Ureter (tissue), 1 donor: ENCODE measurements around the gene MED10. TPM values are rescaled to one million over a fixed set of nuclear protein-coding genes. Genes with fewer than 3 reads are reported as not detected.

Experiments
- DNase-seq: peaks from one replicate; pipeline ENCODE4 v3.0.0-alpha.2; 2020; ENCODE audit warnings: low spot score
- total RNA-seq: library from RNA; stranded (reverse); gene quantifications from one replicate; pipeline ENCODE4 v1.2.4, GENCODE V29; 2023
- donor health status: DM: yes; HTN: yes; CAD: no.

The MED10 gene
- total RNA-seq, 1 donor from 2014 or later: 36.5 TPM

DNA sequence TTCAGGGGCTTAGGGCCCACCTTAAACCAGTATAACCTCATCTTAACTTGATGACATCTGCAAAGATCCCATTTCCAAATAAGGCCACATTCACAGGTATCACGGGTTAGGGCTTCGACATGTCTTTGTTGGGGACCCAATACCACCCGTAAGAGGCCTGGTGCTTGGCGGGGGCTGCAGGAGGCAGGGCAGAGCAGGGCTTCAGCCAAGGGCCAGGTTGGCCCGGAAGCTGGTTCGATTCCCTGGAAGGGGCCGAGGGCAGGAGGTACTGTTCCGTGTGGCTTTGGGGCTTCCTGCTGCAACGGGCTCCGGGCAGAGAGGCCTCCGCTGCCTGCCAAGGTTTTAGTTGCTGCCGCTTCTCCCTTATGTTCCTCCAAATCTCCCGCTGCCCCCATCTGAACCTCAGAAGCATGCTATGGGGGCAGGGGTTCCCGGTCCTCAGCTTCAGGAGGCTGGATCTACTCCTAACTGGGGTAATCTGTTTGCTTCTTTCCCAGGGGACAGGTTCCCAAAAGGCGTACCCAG is 29.8 kb downstream of the MED10 start:
- no peak for DNase-seq

DNA sequence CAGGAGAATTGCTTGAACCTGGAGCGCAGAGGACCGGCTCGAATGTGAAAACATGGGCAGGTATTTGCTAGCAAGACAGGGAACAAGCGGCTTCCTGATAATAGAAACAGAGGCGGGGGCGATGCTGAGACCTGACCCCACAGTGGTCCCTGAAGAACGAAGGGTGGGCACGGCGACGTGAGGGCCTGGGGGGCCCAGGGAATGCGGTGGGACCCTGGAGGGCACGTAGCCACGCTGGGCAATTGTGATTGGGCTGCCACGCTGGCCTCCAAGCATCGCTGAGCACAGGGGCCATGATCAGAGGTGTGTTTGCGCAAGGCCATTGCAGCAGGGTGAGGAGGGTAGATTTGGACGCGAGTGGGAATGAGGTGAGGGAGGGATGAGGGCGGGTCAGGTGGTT is 30.7 kb downstream of the MED10 start:
- no peak for DNase-seq

DNA sequence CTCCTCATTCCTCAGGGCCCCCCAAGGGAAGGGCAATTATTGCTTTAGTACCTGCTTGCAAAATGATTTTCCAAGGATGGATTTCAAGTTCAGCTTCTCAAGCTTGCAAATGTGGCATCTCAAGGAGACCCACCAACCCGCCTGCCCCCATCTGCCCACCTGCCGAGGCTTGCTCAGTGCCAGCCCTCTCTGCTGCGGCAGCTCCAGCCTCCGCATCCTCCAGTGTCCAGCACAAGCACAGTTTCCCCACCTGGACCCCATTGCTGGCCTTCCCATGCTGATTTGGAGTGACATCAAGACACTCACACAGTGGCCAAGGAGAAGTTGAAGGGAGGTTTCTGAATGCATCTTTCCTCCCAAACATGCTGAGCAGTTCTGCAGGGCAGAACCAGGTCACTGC is 31.2 kb downstream of the MED10 start:
- no peak for DNase-seq

DNA sequence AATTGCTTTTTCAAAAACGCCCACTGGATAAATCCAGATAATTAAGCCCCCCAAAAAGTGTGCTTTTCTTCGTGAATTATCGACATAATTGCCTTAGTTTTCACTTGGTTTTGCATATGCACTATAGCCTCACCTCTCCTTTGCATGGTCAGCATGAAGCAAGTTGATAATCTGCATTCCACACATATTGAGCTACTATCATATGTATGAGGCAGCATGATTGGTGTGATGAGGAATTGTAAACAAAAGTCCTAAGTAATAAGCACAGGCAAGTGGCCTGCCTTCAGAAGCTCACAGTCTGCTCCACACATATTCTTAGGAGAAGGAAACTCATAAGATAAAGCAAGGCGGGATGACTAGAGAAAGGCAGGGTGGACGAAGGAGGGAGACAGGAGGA is 33.8 kb downstream of the MED10 start:
- no peak for DNase-seq

DNA sequence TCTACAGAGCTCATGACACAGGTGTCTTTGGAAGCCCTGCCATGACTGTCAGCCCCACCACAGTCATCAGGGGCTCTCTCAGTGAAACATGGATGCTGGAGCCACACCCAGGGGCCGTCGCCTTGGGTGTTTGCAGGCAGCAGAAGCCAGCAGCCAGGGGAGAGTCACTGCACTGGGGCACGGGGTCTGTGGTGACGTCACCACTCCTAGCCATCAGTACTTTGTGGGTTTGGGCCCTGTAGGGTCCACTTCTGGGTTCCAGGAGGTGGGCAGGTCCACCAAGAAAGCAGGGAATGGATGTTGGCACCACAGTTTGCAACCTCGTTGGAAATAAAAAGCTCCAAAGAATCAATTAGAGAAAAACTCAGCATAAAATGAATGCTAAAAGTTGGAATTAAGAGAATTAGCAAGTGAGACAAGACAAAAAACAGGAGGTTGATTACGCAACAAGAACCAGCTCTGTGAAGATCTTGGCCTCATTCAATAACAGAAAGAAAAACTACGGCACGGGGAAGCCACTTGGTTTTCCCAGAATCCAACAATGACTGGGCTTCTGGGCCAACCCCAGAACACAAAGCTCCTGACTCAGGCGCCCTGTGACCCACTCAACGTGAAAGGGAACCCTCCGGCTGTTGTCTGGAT is 34.3 kb downstream of the MED10 start:
- DNase-seq: no peak

DNA sequence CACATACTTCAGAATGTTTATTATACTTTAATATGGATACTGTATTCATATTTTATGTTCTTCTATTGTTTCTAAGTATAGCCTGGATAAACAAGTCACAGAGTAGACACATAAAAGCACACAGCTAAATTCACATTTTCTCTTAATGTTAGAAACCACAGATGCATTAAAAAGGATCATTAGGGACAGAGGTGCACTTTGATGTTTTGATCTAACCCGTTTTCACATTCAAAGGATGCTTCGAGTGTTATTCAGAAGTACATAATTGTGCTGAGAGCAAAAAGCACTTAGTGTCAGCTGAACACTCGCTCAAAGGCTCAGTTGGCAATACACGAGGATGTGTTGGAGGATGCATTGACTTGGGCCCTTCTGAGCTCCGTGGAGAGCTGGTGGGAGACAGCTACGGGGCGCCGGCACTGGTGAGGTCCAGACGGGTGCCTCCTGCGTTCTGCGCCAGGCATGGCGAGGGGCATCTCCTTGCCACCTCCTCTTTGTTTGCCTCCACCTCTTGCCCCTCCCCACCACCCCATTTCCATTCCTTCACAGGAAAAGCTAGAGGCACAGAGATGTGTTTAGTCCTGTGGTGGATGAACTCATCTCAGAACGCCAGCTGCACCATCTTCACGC is 35.5 kb downstream of the MED10 start:
- no peak for DNase-seq

DNA sequence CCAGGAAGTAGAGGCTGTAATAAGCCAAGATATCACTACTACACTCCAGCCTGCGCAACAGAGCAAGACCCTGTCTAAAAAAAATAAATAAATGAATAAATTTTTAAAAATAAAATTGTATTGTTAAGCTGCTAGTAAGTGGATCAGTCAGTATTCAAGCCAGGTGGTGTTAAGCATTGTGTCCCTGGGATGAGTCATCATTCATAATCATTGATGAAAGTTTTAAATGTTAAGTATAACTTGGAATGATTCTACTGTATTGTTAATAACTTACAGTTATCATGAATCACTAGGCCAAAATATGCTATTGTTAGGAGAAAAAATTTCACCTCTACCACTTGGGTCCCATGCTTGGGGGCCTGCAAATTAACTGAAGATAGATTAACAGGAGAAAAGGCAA is 38.2 kb downstream of the MED10 start:
- DNase-seq: no peak

DNA sequence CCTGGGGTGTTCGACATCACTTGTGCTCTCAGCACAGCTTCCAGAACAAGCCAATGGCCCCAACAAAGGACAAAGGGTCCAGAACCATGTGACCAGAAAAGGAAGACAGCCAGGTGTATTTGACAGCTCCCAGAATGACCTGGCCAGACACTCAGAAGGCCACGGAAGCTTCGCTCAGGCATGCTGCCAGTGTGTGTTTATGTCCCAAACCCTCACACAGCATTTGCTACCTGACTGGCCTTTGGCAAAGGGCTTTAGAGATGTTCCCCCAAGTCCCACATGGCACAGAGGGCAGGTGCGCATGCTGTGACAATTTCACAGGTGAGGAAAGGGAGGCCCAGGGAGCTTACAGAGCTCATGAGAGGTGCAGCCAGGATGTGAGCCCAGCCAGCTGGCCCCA is 39.5 kb downstream of the MED10 start:
- DNase-seq: no peak

DNA sequence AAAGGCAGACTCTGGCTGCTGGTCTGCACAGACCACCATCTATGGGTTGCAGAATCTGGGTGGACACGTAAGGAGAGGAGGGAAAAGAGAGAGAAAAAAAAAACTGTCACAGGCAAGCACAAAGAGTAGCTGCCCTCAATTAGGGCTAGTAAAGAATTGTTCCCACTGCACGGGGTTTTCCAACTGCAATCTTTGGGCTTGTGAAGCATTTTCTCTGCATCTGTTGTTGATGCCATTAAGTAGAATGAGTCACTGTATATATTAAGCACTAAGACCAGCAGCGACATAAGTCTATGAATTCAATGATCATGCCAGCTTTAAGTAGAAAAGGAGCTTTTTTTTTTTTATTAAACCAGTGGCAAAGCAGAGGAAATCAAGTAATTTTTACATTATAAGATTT is 40.2 kb downstream of the MED10 start:
- DNase-seq: no peak

DNA sequence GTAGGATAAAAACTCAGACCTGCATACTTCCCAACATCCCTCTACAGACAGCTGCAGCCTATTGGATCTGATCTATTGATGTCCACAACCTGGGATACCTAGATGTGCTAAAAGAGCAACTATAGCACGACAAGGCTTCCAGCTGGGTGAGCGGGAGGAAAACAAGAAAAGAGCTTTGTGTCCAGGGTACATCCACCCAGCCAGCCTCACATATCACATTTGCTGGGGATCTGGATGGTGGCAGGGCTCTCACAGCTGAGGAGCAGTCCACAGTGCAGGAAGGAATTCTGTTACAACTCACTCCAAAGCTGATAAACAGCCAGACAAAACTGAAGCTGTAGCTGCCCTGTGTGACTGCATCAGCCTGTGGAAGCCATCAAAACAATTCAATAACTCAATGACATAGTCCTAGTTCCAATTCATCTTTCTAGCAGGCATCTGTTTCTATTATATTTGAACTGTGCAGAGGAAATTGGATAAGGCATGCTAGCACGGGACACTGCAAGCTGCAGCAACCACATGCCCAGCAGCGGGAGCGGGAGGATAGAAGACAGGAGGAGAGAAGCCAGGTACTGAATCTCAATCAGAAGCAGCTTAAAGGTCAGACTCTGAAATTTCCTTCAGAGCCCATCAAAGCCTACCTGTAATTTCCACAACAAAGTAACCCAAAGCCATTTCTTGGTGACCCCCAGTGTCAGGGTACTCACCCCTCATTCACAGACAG is 45.0 kb downstream of the MED10 start:
- no peak for DNase-seq

DNA sequence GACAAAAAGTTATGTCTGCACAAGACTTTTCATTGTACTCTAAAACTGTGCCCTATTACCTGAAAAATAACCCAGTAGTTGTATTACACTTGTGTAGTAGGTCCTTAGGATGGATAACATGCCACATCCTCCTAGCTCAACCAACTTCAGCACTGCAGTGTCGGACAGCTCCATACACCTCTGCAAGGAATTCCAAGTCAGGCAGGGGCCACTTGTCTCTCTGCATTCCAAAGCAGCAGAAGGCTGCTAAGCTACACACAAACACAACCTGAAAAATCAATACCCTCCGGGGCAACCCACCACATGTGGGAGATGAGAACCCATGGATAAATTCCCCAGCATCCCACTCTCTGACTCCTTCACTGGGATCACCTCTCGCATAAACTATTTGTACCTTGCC is 50.2 kb downstream of the MED10 start:
- no peak for DNase-seq

DNA sequence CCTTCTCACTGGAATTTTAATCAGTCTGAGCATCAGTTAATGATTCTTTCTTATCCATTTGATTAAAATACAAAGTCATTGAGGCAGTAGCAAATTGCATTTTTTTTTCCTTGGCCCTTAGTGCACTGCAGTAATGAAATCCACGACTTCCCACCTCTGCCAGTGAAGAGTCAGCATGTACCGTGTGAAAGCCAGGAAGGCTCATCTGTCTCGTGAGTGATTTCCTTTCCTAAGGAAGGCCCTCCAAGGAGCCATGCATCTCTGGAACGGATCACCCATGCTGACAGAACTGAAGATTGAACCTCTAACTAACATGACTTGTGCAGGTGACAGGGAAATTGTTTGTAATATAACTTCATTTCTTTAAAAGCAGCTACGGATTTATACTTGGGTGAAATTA is 51.6 kb downstream of the MED10 start:
- DNase-seq: no peak

DNA sequence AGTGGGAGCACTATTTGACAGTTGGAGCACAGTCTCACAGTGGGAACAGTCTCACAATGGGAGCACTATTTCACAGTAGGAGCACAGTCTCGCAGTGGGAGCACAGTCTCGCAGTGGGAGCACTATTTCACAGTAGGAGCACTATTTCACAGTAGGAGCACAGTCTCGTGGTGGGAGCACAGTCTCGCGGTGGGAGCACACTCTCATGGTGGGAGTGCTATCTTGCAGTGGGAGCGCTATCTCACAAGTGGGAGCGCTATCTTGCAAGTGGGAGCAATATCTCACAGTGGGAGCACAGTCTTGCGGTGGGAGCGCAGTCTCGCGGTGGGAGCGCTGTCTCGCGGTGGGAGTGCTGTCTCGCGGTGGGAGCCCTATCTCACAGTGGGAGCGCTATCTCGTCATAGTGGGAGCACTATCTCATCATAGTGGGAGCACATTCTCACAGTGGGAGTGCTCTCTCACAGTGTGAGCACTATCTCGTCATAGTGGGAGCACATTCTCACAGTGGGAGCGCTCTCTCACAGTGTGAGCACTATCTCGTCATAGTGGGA is 56.1 kb downstream of the MED10 start:
- peak; percentile 5 for DNase-seq

Other genes starting within 250 kb of the MED10 start
- gene UBE2QL1, start 70.3 kb upstream of the MED10 start, total RNA-seq: 0.49 TPM